NCI-H2227 (cell line): ENCODE measurements around the gene MAGEA2.
"Not testable (repeated sequence)": the region's sequence is repeated elsewhere in the genome, so short reads cannot be mapped to it uniquely, and the experiment has no call there.

Source experiments
- DNase-seq: peaks from one replicate; lab custom pipeline; 2025; ENCODE audit not compliant: unreplicated experiment; lab: John Stamatoyannopoulos, UW

Gene MAGEA2

DNA sequence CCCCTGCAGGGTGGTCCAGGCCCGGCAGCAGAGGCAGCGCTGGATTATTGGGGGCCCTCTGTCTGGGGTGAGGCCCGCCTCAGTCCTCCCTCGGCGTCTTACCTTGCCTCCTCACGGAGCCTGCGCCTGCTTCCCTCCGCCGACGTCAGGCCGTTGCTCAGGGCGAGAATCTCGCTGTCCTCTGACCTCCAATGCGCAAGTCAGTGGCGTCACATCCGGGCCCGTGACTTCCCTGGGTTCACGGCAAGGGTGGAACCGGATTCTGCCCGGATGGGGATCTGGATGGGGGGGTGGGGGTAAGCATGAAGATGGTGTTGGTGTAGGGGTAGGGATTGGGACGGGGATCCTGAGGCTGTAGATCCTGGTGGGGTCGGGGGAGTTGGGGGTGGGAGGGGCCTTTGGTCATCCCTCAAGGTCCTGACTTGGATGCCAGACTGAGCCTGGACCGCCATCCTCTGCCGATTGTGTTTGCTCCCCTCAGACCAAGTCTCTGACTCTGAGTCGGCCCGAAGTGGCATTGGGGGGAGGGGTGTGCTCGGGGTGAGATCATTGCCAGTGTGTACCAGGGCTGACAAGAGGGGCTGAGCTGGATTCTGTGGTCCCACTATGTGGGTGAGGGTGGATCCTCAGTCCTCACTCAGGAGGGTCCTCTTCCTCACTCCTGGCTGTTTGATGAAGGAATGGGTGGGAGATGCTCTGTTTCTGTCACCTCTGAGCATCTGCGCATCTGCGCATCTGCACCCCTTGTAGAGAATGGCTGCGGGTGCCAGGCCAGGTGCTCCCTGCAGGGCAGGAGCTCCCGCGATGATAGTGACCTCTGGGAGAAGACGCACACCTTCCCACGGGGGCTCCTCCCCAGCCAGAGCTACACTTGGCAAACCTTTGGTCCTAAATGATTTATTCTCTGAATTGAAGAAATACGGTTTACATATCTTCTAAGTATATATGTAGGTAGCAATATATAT lies at the start of gene MAGEA2:
TSS of gene MAGEA2 (minus strand) at position 157 of the 965 bp plus-strand sequence. CDS start 2,479 bp downstream, outside the sequence.
- DNase-seq: not testable (repeated sequence)

- DNase-seq: peak; percentile 24
These were observed 45.3 kb upstream of the MAGEA2 start for GRCh38 chrX:152798945-152799344.

GRCh38 chrX:152787062-152787461 lies 33.4 kb upstream of the MAGEA2 start:
- not testable (repeated sequence) for DNase-seq

GRCh38 chrX:152769549-152770289 lies 16.1 kb upstream of the MAGEA2 start, which contains the start of gene MAGEA6:
Gene MAGEA6 (minus strand): TSS chrX:152769689. CDS start chrX:152767650, 2,039 bp downstream.
- DNase-seq: not testable (repeated sequence)

DNA sequence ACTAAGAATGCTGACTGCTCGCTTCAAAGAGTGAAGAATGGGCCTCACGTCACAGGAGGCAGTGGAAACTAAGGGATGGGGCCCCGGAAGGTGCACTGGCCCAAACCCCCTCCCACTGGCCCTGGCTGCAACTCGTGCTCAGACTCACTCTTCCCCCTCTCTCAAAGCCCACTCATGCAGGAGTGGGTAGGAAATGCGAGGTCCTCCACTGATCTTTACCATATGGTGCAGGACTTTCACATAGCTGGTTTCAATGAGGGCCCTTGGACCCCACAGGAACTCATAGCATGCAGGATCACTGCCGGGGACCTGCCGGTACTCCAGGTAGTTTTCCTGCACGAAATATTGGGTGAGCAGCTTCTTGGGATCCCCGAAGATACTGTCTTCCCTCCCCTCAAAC lies 12.9 kb upstream of the MAGEA2 start:
- DNase-seq: not testable (repeated sequence)

GRCh38 chrX:152761582-152761981 lies 7.9 kb upstream of the MAGEA2 start:
- DNase-seq: not testable (repeated sequence)

DNA sequence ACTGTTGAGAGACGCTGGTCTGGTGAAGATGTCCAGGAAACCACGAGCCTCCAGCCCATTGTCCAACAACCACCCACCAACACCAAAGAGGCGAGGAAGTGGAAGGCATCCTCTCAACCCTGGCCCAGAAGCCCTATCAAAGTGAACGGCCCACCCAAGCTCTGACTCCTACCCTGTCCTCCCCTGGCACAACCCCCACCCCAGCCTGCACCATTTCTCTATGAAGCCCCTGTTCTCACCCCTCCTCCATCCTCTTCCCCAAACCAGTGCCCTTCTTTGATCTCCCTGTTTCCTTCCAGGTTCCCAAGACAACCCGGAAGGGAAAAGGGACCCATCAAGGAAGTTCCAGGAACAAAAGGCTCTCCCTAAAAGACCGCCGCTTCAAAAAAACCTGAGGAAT lies 5.9 kb upstream of the MAGEA2 start:
- DNase-seq: not testable (repeated sequence)

GRCh38 chrX:152758918-152759317 lies 5.3 kb upstream of the MAGEA2 start, which contains the start of gene CSAG3:
Gene CSAG3 (plus strand): TSS chrX:152759218.
- DNase-seq: not testable (repeated sequence)

GRCh38 chrX:152754871-152755270 lies 1.2 kb upstream of the MAGEA2 start:
- not testable (repeated sequence) for DNase-seq

- no peak for DNase-seq
These were observed 15.1 kb downstream of the MAGEA2 start for GRCh38 chrX:152738560-152738959.

- DNase-seq: not testable (repeated sequence)
These were observed 17.1 kb downstream of the MAGEA2 start for GRCh38 chrX:152736528-152736927.

- DNase-seq: no peak
These were observed 17.7 kb downstream of the MAGEA2 start for GRCh38 chrX:152735860-152736511.

DNA sequence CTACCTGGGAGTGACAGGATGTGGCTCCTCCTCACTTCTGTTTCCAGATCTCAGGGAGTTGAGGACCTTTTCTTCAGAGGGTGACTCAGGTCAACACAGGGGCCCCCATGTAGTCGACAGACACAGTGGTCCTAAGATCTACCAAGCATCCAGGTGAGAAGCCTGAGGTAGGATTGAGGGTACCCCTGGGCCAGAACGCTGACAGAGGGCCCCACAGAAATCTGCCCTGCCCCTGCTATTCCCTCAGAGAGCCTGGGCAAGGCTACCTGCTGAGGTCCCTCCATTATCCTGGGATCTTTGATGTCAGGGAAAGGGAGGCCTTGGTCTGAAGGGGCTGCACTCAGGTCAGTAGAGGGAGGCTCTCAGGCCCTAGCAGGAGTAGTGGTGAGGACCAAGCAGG lies 18.5 kb downstream of the MAGEA2 start:
- DNase-seq: no peak

DNA sequence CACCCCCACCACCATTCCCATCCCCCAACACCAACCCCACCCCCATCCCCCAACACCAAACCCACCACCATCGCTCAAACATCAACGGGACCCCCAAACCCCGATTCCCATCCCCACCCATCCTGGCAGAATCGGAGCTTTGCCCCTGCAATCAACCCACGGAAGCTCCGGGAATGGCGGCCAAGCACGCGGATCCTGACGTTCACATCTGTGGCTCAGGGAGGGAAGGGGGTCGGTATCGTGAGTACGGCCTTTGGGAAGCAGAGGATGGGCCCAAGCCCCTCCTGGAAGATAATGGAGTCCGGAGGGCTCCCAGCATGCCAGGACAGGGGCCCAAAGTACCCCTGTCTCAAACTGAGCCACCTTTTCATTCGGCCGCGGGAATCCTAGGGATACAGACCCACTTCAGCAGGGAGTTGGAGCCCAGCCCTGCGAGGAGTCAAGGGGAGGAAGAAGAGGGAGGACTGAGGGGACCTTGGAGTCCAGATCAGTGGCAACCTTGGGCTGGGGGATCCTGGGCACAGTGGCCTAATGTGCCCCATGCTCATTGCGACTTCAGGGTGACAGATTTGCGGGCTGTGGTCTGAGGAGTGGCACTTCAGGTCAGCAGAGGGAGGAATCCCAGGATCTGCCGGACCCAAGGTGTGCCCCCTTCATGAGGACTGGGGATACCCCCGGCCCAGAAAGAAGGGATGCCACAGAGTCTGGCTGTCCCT lies 19.3 kb downstream of the MAGEA2 start:
- DNase-seq: not testable (repeated sequence)

- peak; percentile 91 for DNase-seq
These were observed 20.2 kb downstream of the MAGEA2 start, which contains the start of the genes CSAG1 and MAGEA12 for GRCh38 chrX:152733261-152733975. Gene CSAG1 (minus strand): TSS chrX:152733721. CDS start chrX:152732460, 1,261 bp downstream. Gene MAGEA12 (plus strand): TSS chrX:152733757. CDS start chrX:152736162, 2,405 bp downstream.

GRCh38 chrX:152725409-152725808 lies 28.2 kb downstream of the MAGEA2 start:
- DNase-seq: no peak

DNA sequence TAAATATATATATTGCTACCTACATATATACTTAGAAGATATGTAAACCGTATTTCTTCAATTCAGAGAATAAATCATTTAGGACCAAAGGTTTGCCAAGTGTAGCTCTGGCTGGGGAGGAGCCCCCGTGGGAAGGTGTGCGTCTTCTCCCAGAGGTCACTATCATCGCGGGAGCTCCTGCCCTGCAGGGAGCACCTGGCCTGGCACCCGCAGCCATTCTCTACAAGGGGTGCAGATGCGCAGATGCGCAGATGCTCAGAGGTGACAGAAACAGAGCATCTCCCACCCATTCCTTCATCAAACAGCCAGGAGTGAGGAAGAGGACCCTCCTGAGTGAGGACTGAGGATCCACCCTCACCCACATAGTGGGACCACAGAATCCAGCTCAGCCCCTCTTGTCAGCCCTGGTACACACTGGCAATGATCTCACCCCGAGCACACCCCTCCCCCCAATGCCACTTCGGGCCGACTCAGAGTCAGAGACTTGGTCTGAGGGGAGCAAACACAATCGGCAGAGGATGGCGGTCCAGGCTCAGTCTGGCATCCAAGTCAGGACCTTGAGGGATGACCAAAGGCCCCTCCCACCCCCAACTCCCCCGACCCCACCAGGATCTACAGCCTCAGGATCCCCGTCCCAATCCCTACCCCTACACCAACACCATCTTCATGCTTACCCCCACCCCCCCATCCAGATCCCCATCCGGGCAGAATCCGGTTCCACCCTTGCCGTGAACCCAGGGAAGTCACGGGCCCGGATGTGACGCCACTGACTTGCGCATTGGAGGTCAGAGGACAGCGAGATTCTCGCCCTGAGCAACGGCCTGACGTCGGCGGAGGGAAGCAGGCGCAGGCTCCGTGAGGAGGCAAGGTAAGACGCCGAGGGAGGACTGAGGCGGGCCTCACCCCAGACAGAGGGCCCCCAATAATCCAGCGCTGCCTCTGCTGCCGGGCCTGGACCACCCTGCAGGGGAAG lies 39.5 kb downstream of the MAGEA2 start, which contains the start of gene MAGEA2B:
TSS of gene MAGEA2B (plus strand) at position 814 of the 973 bp plus-strand sequence. CDS start 2,479 bp downstream, outside the sequence.
- DNase-seq: not testable (repeated sequence)

DNA sequence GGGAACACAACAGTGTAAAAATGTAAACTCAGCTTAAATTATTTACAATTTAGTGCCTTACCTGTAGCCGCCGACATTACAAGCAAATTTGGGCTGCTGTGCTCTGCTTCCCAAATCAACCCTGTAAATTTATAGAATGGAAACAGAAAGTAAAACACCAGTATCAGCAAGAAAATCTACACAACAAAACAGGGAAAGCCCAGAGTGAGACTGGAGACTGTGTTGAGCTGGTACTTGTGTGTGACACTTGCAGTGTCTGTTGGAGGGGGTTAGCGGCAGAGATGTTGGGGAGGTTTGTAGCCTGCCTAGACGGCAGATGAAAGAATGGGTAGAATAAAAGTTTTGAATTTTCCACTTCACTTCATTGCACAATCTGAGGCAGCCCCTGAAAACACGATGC lies 40.4 kb downstream of the MAGEA2 start:
- DNase-seq: not testable (repeated sequence)
